HG03575 (cell line): ENCODE data around the gene TSKS.
"Not testable (repeated sequence)": the region's sequence is repeated elsewhere in the genome, so short reads cannot be mapped to it uniquely, and the experiment has no call there.

Source experiments
- ATAC-seq: cut with Tn5 transposase; IDR thresholded peaks from one replicate; pipeline ENCODE4 v1.9.1; 2021; ENCODE audit not compliant: unreplicated experiment, insufficient number of reproducible peaks, low FRiP score; ENCODE audit errors: extremely low read depth

The TSKS gene

GRCh38 chr19:49738268-49738667 lies 24.8 kb downstream of the TSKS start:
- no peak for ATAC-seq

- ATAC-seq = no peak
Measured at GRCh38 chr19:49730166-49730565, 32.9 kb downstream of the TSKS start.

GRCh38 chr19:49727217-49728030 lies 35.7 kb downstream of the TSKS start:
- ATAC-seq = no peak

- ATAC-seq = not testable (repeated sequence)
Measured at GRCh38 chr19:49719420-49719819, 43.7 kb downstream of the TSKS start.

GRCh38 chr19:49718991-49719390 lies 44.1 kb downstream of the TSKS start:
- no peak for ATAC-seq

- no peak for ATAC-seq
Measured at GRCh38 chr19:49718511-49718910, 44.6 kb downstream of the TSKS start.

GRCh38 chr19:49716154-49716553 lies 47.0 kb downstream of the TSKS start:
- ATAC-seq = no peak

- no peak for ATAC-seq
Measured at GRCh38 chr19:49713236-49713845, 49.8 kb downstream of the TSKS start.

- ATAC-seq = no peak
Measured at GRCh38 chr19:49712397-49712859, 50.7 kb downstream of the TSKS start.

- ATAC-seq = no peak
Measured at GRCh38 chr19:49710372-49710951, 52.6 kb downstream of the TSKS start.

- ATAC-seq = no peak
Measured at GRCh38 chr19:49705919-49706318, 57.2 kb downstream of the TSKS start.

GRCh38 chr19:49704888-49705642 lies 58.0 kb downstream of the TSKS start:
- ATAC-seq = no peak

- no peak for ATAC-seq
Measured at GRCh38 chr19:49701271-49701786, 61.8 kb downstream of the TSKS start.

- no peak for ATAC-seq
Measured at GRCh38 chr19:49700563-49700962, 62.5 kb downstream of the TSKS start.

GRCh38 chr19:49699364-49699763 lies 63.7 kb downstream of the TSKS start:
- no peak for ATAC-seq

GRCh38 chr19:49696865-49697264 lies 66.2 kb downstream of the TSKS start:
- ATAC-seq = no peak

- ATAC-seq = no peak
Measured at GRCh38 chr19:49696115-49696514, 67.0 kb downstream of the TSKS start.

- no peak for ATAC-seq
Measured at GRCh38 chr19:49692147-49692506, 71.0 kb downstream of the TSKS start.
